ENCODE results near the gene GPX3. TPM values are rescaled to one million over a fixed set of nuclear protein-coding genes. Genes with fewer than 3 reads are reported as not detected.

The GPX3 gene
- total and polyA plus RNA-seq, 2 donors (not counting 3 experiments of a cell fraction or from before 2014, with no cell fraction given) = 5.1 to 17.1 TPM

DNA sequence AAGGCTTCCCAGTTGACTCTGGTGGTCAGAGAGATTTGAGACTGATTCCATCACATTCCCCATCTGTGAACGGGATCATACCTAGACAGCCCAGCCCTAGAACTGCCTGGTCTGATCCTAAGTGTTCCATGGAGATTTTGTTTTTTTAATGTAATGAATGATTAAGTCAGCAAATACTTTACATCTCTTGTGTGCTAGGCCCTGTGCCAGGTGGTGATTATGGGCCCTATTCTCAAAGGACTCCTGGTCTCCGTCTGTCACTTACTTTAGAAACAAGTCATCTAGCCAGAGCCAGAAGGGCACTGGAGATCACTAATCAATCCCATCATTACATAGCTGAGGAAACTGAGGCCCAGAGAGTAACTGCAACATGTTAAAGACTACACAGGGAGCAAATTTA lies 1.1 kb upstream of the GPX3 start:
- no peaks in the 10 kb centered on the region for H3K36me3 ChIP-seq (ENCODE audit: control insufficient read depth in 2 of 2, extremely low read depth in 1 of 2, insufficient read depth in 2 of 2, low read length in 2 of 2)
- no peak overlapping the region for H3K4me3 ChIP-seq (replicated peaks in 1 of 3; ENCODE audit: insufficient read depth in 1 of 3, low read depth in 1 of 3, low read length in 3 of 3)
- dilution Hi-C loops (cut with MboI; ENCODE audit: extremely low pct_ligation_motif_present, low sequenced_read_pairs) = no loop called here
- intact Hi-C loops (cut with micrococcal nuclease) = no loop called here
- H3K9me1 ChIP-seq (replicated peaks; ENCODE audit: control insufficient read depth, extremely low read depth, insufficient read depth, low read length) = no peaks in the 10 kb centered on the region
- DNase-seq (ENCODE audit: low read depth, low spot score) (no peak), FAIRE-seq (no peak)
- ChIA-PET POLR2A (no interaction called here), CTCF (no interaction called here)
- H3K27me3 ChIP-seq (ENCODE audit: control insufficient read depth in 2 of 2, insufficient read depth in 2 of 2, low read length in 2 of 2) = peaks cover 3 to 9% of the 10 kb centered on the region in 2 experiments
- no peak overlapping the region for H3K4me2 ChIP-seq (ENCODE audit: insufficient read depth, low read length)
- H3K27ac ChIP-seq (ENCODE audit: insufficient read depth, low read depth, low read length) = no peak overlapping the region
- peaks cover 21% of the 10 kb centered on the region for H3K4me1 ChIP-seq (ENCODE audit: control insufficient read depth, extremely low read depth, insufficient read depth, low read length)
- no TSS peak for BruUV-seq (replicated peaks)
- no peak overlapping the region for H2AFZ ChIP-seq (ENCODE audit: low read depth, low read length)
- H3K9ac ChIP-seq (replicated peaks; ENCODE audit: extremely low read depth, insufficient read depth, low read length) = no peak overlapping the region
- no peaks in the 10 kb centered on the region for H4K20me1 ChIP-seq (replicated peaks; ENCODE audit: control insufficient read depth, extremely low read depth, insufficient read depth, low read length)
- TF ChIP-seq MYC (IDR thresholded peaks at IDR 0.05; ENCODE audit: low read depth, low read length) (no peak), POLR2AphosphoS5 (IDR thresholded peaks at IDR 0.05; ENCODE audit: insufficient read depth, low read depth, low read length) (no peak), FOS (IDR thresholded peaks at IDR 0.05; ENCODE audit: borderline replicate concordance, insufficient read depth, low read length) (no peak)
- TF ChIP-seq, protein P1, sequence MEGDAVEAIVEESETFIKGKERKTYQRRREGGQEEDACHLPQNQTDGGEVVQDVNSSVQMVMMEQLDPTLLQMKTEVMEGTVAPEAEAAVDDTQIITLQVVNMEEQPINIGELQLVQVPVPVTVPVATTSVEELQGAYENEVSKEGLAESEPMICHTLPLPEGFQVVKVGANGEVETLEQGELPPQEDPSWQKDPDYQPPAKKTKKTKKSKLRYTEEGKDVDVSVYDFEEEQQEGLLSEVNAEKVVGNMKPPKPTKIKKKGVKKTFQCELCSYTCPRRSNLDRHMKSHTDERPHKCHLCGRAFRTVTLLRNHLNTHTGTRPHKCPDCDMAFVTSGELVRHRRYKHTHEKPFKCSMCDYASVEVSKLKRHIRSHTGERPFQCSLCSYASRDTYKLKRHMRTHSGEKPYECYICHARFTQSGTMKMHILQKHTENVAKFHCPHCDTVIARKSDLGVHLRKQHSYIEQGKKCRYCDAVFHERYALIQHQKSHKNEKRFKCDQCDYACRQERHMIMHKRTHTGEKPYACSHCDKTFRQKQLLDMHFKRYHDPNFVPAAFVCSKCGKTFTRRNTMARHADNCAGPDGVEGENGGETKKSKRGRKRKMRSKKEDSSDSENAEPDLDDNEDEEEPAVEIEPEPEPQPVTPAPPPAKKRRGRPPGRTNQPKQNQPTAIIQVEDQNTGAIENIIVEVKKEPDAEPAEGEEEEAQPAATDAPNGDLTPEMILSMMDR (IDR thresholded peaks at IDR 0.05; ENCODE audit: extremely low read depth in 1 of 2, insufficient read depth in 1 of 2, low read depth in 1 of 2, low read length in 2 of 2) = no peak
- H3K9me3 ChIP-seq (replicated peaks; ENCODE audit: control insufficient read depth, insufficient read depth, low read length) = no peaks in the 10 kb centered on the region
- H3K79me2 ChIP-seq (ENCODE audit: control insufficient read depth, insufficient read depth, low read length) = no peaks in the 10 kb centered on the region

DNA sequence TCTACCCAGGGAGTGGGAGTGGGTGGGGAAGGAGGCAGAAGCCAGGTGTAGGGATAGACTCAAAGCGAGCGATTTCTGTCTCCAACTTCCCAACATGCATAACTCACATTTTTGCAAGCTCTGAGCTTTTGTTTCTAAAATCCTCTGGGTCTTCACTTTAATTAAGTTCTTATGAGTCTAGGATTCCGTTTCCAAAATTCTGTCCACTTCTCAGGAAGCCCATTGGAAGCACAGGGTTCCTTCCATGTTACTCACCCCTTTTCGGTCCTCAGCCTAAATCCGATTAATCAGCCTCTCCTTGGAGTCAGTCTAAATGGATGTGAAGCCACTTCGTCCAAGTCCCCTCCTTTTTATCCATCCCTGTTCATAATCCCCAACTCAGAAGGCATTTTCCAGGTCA lies 1.4 kb downstream of the GPX3 start:
- Histone ChIP-seq H3K9me1 (replicated peaks; ENCODE audit: control insufficient read depth, extremely low read depth, insufficient read depth, low read length) (no peaks in the 10 kb centered on the region), H3K9ac (replicated peaks; ENCODE audit: extremely low read depth, insufficient read depth, low read length) (no peak overlapping the region), H3K27me3 (ENCODE audit: control insufficient read depth in 2 of 2, insufficient read depth in 2 of 2, low read length in 2 of 2) (peaks cover 1 to 7% of the 10 kb centered on the region in 2 experiments), H3K9me3 (replicated peaks; ENCODE audit: control insufficient read depth, insufficient read depth, low read length) (no peaks in the 10 kb centered on the region), H3K79me2 (ENCODE audit: control insufficient read depth, insufficient read depth, low read length) (no peaks in the 10 kb centered on the region), H3K4me1 (ENCODE audit: control insufficient read depth, extremely low read depth, insufficient read depth, low read length) (peaks cover 24% of the 10 kb centered on the region), H3K4me2 (ENCODE audit: insufficient read depth, low read length) (no peak overlapping the region), H3K27ac (ENCODE audit: insufficient read depth, low read depth, low read length) (no peak overlapping the region), H3K4me3 (replicated peaks in 1 of 3; ENCODE audit: insufficient read depth in 1 of 3, low read depth in 1 of 3, low read length in 3 of 3) (no peak overlapping the region), H4K20me1 (replicated peaks; ENCODE audit: control insufficient read depth, extremely low read depth, insufficient read depth, low read length) (no peaks in the 10 kb centered on the region), H2AFZ (ENCODE audit: low read depth, low read length) (no peak overlapping the region), H3K36me3 (ENCODE audit: control insufficient read depth in 2 of 2, extremely low read depth in 1 of 2, insufficient read depth in 2 of 2, low read length in 2 of 2) (no peaks in the 10 kb centered on the region)
- intact Hi-C loops (cut with micrococcal nuclease) (no loop called here), dilution Hi-C loops (cut with MboI; ENCODE audit: extremely low pct_ligation_motif_present, low sequenced_read_pairs) (no loop called here)
- ChIA-PET CTCF (interaction anchor here (1.0 to 4.2 kb wide), 3 partner anchors 10 to 29 kb away, joined by 3 to 21 read pairs (median 9); no protein-coding TSS in a partner anchor), POLR2A (no interaction called here)
- DNase-seq (ENCODE audit: low read depth, low spot score) (no peak), FAIRE-seq (no peak)
- TF ChIP-seq EZH2 (IDR thresholded peaks at IDR 0.05; ENCODE audit: borderline replicate concordance, low read depth, low read length, severe bottlenecking) (no peak), POLR2A (IDR thresholded peaks at IDR 0.05; ENCODE audit: low read depth, low read length) (no peak), POLR2AphosphoS5 (IDR thresholded peaks at IDR 0.05; ENCODE audit: insufficient read depth, low read depth, low read length) (no peak)
- TF ChIP-seq, protein P1 (IDR thresholded peaks at IDR 0.05; ENCODE audit: extremely low read depth in 1 of 2, insufficient read depth in 1 of 2, low read depth in 1 of 2, low read length in 2 of 2) = no peak
- no TSS peak for BruUV-seq (replicated peaks)

Data from endothelial cell of umbilical vein (primary cell).